K562 (cell line): ENCODE data around the gene WFIKKN1. TPM values are rescaled to one million over a fixed set of nuclear protein-coding genes. Genes with fewer than 3 reads are reported as not detected.

ENCODE experiments used
- ATAC-seq: fragments of 200-7000 bp; cut with Tn5 transposase; 3 replicates; pipeline ENCODE4 v1.9.1; 2020; ENCODE audit warnings: moderate library complexity
- BruUV-seq: library from RNA; stranded (reverse); fragments of 400-500 nt; replicated peaks from 2 replicates; lab custom pipeline; 2021; lab: Mats Ljungman, UMichigan
- CTCF ChIA-PET: fragments of 300-600 bp; formaldehyde crosslinking; extraction: SDS; loops from one replicate; lab custom pipeline; 2021; ENCODE audit warnings: low intra/inter-chr PET ratio; lab: Yijun Ruan, JAX
- POLR2A ChIA-PET: fragments of 300-600, 350-650 bp; sonication (Branson Sonifier 250); formaldehyde crosslinking; extraction: SDS; loops from one replicate; lab custom pipeline; 2021; ENCODE audit warnings: antibody characterized with exemption, inconsistent platforms; lab: Yijun Ruan, JAX
- DNase-seq, 4 experiments: peaks; one replicate each; pipeline versions ENCODE4 v3.0.0 to v3.0.0-alpha.2; 2011 to 2018; ENCODE audit warnings: low spot score in 3 of 4, mixed read lengths in 3 of 4; ENCODE audit errors: extremely low read depth in 1 of 4
- FAIRE-seq: peaks from 2 replicates; lab custom pipeline; 2011; peaks lifted over from hg19 to GRCh38; lab: Jason Lieb, UNC
- H2AFZ ChIP-seq: 2 replicates; pipeline ENCODE4 v1.6.0; 2011; ENCODE audit warnings: low read depth, low read length, control low read depth, inconsistent platforms
- H3K27ac ChIP-seq: fragments of 200-600 bp; 3 replicates; pipeline ENCODE4 v1.8.0; 2011; ENCODE audit warnings: low read depth, mild to moderate bottlenecking, control low read depth, inconsistent platforms, low read length, moderate library complexity, mixed read lengths; ENCODE audit errors: extremely low read depth
- H3K27me3 ChIP-seq, 2 experiments: fragments of 300-600 bp in 1 of 2; 2 replicates in 1 of 2; 3 replicates in 1 of 2; pipeline versions ENCODE4 v1.6.0 to v1.8.0; 2011; ENCODE audit warnings: inconsistent platforms in 2 of 2, low read length in 2 of 2, mild to moderate bottlenecking in 1 of 2, mixed read lengths in 1 of 2, moderate library complexity in 1 of 2; ENCODE audit not compliant: control insufficient read depth in 2 of 2, insufficient read depth in 2 of 2
- H3K36me3 ChIP-seq: fragments of 300-600 bp; 3 replicates; pipeline ENCODE4 v1.8.0; 2011; ENCODE audit warnings: mild to moderate bottlenecking, low read length, inconsistent platforms; ENCODE audit not compliant: control insufficient read depth, insufficient read depth
- H3K4me1 ChIP-seq, 2 experiments: fragments of 200-600 bp in 1 of 2; replicated peaks in 1 of 2; 2 replicates in 1 of 2; 3 replicates in 1 of 2; pipeline versions ENCODE4 v1.5.1 to v1.8.0; 2011; ENCODE audit warnings: inconsistent platforms in 2 of 2, low read length in 2 of 2, mild to moderate bottlenecking in 1 of 2, mixed read lengths in 1 of 2, moderate library complexity in 1 of 2; ENCODE audit not compliant: control insufficient read depth in 2 of 2, insufficient read depth in 2 of 2
- H3K4me2 ChIP-seq: 2 replicates; pipeline ENCODE4 v1.6.1; 2011; ENCODE audit warnings: low read length, control low read depth, inconsistent platforms, mixed read lengths; ENCODE audit not compliant: insufficient read depth
- H3K4me3 ChIP-seq: fragments of 200-600 bp; sonication (generic), shearing (Covaris generic); 2 replicates; pipeline ENCODE4 v1.5.1; 2016; ENCODE audit warnings: control low read depth, inconsistent platforms
- H3K79me2 ChIP-seq: fragments of 200-600 bp; 3 replicates; pipeline ENCODE4 v1.8.0; 2011; ENCODE audit warnings: low read length, inconsistent platforms; ENCODE audit not compliant: control insufficient read depth, insufficient read depth
- H3K9ac ChIP-seq, 2 experiments: 2 replicates each; pipeline versions ENCODE4 v1.6.0 to v1.6.1; 2011; ENCODE audit warnings: low read depth in 2 of 2, low read length in 2 of 2, control low read depth in 1 of 2, inconsistent platforms in 1 of 2, mild to moderate bottlenecking in 1 of 2, mixed read lengths in 1 of 2; ENCODE audit not compliant: insufficient read depth in 1 of 2
- H3K9me1 ChIP-seq: one replicate; pipeline ENCODE4 v1.6.0; 2011; ENCODE audit warnings: inconsistent platforms, mild to moderate bottlenecking, low read length, moderate library complexity; ENCODE audit not compliant: control insufficient read depth, insufficient read depth
- H3K9me3 ChIP-seq: replicated peaks from 2 replicates; pipeline ENCODE4 v1.5.1; 2011; ENCODE audit warnings: low read depth, low read length, inconsistent platforms; ENCODE audit not compliant: control insufficient read depth, insufficient read depth
- H4K20me1 ChIP-seq: replicated peaks from 2 replicates; pipeline ENCODE4 v1.6.1; 2011; ENCODE audit warnings: low read length, inconsistent platforms, mixed read lengths; ENCODE audit not compliant: control insufficient read depth, insufficient read depth
- ARNT ChIP-seq, 2 experiments: fragments of 450-650 bp; IDR thresholded peaks; 2 replicates each; pipeline ENCODE4 v1.6.1; 2016; ENCODE audit warnings: mild to moderate bottlenecking in 1 of 2
- CSDE1 ChIP-seq, 2 experiments: fragments of 450-650 bp; IDR thresholded peaks; 2 replicates each; pipeline ENCODE4 v1.6.1; 2016; ENCODE audit warnings: mild to moderate bottlenecking in 1 of 2
- FIP1L1 ChIP-seq: fragments of 200-400 bp; formaldehyde crosslinking; IDR thresholded peaks from 2 replicates; pipeline ENCODE4 v1.6.1; 2018; ENCODE audit warnings: mild to moderate bottlenecking, low read depth, low read length; ENCODE audit not compliant: poor library complexity, severe bottlenecking
- GATA2 ChIP-seq: sonication (generic); formaldehyde crosslinking; IDR thresholded peaks from 2 replicates; pipeline ENCODE4 v1.4.0; 2020; ENCODE audit warnings: mild to moderate bottlenecking, missing genetic modification reagents
- KAT7 ChIP-seq: sonication (generic); formaldehyde crosslinking; IDR thresholded peaks from 2 replicates; pipeline ENCODE4 v1.8.0; 2022; ENCODE audit warnings: missing genetic modification reagents, mild to moderate bottlenecking, borderline replicate concordance
- KDM1A ChIP-seq, 2 experiments: fragments of 450-650 bp; IDR thresholded peaks; 2 replicates each; pipeline ENCODE4 v1.6.1; 2016; ENCODE audit warnings: mild to moderate bottlenecking in 2 of 2
- KDM5B ChIP-seq: fragments of 200-600 bp; sonication (generic); IDR thresholded peaks from 2 replicates; pipeline ENCODE4 v1.6.1; 2012; ENCODE audit warnings: low read depth, mild to moderate bottlenecking, moderate library complexity, low read length, control low read depth, inconsistent platforms; ENCODE audit not compliant: insufficient replicate concordance
- NFRKB ChIP-seq: fragments of 450-650 bp; IDR thresholded peaks from 2 replicates; pipeline ENCODE4 v1.6.1; 2016; ENCODE audit warnings: low read depth
- NONO ChIP-seq, 2 experiments: fragments of 200-400 bp in 1 of 2; fragments of 450-650 bp in 1 of 2; formaldehyde crosslinking in 1 of 2; IDR thresholded peaks; 2 replicates each; pipeline ENCODE4 v1.6.1; 2017; ENCODE audit warnings: low read depth in 2 of 2, mild to moderate bottlenecking in 2 of 2, moderate library complexity in 2 of 2, low read length in 1 of 2
- PREB ChIP-seq: sonication (generic); formaldehyde crosslinking; IDR thresholded peaks from 2 replicates; pipeline ENCODE4 v1.8.1; 2023; ENCODE audit warnings: mild to moderate bottlenecking, missing genetic modification reagents
- PTBP1 ChIP-seq: fragments of 200-400 bp; formaldehyde crosslinking; IDR thresholded peaks from 2 replicates; pipeline ENCODE4 v1.6.1; 2017; ENCODE audit warnings: low read depth, low read length
- RBM14 ChIP-seq: fragments of 200-400 bp; formaldehyde crosslinking; IDR thresholded peaks from 2 replicates; pipeline ENCODE4 v1.6.1; 2018; ENCODE audit warnings: low read depth, mild to moderate bottlenecking, low read length, moderate library complexity, borderline replicate concordance; ENCODE audit not compliant: insufficient read depth
- SRSF7 ChIP-seq: fragments of 200-400 bp; formaldehyde crosslinking; optimal IDR thresholded peaks from 2 replicates; pipeline ENCODE3; 2017; ENCODE audit warnings: mild to moderate bottlenecking, low read depth, low read length
- TSC22D4 ChIP-seq: fragments of 450-650 bp; IDR thresholded peaks from 2 replicates; pipeline ENCODE4 v1.6.1; 2016; ENCODE audit warnings: missing genetic modification characterization, missing biosample characterization, control low read depth
- ZC3H8 ChIP-seq: fragments of 450-650 bp; IDR thresholded peaks from 2 replicates; pipeline ENCODE4 v1.6.1; 2017
- WGBS: fragments of 100-300 bp; shearing (Covaris generic); methylation state at CpG from one replicate; pipeline ENCODE4 v1.1.6; 2016; ENCODE audit warnings: low coverage, mixed read lengths; ENCODE audit not compliant: insufficient coverage; ENCODE audit errors: missing lambda C conversion rate; 5-methylcytosine and 5-hydroxymethylcytosine counted together
- in situ Hi-C: fragments of 300-500 bp; cut with MboI; formaldehyde crosslinking; loops from 4 replicates; pipeline ENCODE4 v1.15.0; 2018; ENCODE audit warnings: inconsistent platforms, mixed read lengths
- intact Hi-C: fragments of 100-400 bp; cut with micrococcal nuclease; formaldehyde crosslinking; loops from 2 replicates; pipeline ENCODE4 v1.14.2; 2022
- polyA plus RNA-seq, 8 experiments: library from polyadenylated mRNA; depleted of rRNA in 4 of 8; stranded (reverse) in 5 of 8; unstranded in 3 of 8; fragments of >200 nt; fragmentation: Nextera tagmentation in 2 of 8; fragmentation: Illumina TruSeq in 1 of 8; extraction: Ambion mirVana in 2 of 8; extraction: Trizol in 1 of 8; gene quantifications; 2 replicates each; pipeline versions ENCODE4 v1.2.1 to v1.2.3, GENCODE V29; 2011 to 2014; ENCODE audit warnings: inconsistent platforms in 1 of 8, missing spikeins in 1 of 8
- total RNA-seq, 7 experiments: library from RNA; depleted of rRNA in 6 of 7; stranded (reverse); fragments of >200 nt in 6 of 7; fragmentation: Illumina TruSeq in 2 of 7; extraction: Trizol in 2 of 7; gene quantifications; 2 replicates each; pipeline versions ENCODE4 v1.2.1 to v1.2.3, GENCODE V29; 2011 to 2021; ENCODE audit warnings: low replicate concordance in 1 of 7
- TF ChIP-seq, protein P1 (sequence below): sonication (generic); formaldehyde crosslinking; IDR thresholded peaks from 2 replicates; pipeline ENCODE4 v1.8.0; 2022; ENCODE audit warnings: mild to moderate bottlenecking, missing genetic modification reagents

The WFIKKN1 gene
- total and polyA plus RNA-seq, 9 of the 15 experiments (the other 6 are each of a cell fraction or from before 2014, with no cell fraction given): 0.14 to 1.1 (median 0.50) TPM; not detected in 4

DNA sequence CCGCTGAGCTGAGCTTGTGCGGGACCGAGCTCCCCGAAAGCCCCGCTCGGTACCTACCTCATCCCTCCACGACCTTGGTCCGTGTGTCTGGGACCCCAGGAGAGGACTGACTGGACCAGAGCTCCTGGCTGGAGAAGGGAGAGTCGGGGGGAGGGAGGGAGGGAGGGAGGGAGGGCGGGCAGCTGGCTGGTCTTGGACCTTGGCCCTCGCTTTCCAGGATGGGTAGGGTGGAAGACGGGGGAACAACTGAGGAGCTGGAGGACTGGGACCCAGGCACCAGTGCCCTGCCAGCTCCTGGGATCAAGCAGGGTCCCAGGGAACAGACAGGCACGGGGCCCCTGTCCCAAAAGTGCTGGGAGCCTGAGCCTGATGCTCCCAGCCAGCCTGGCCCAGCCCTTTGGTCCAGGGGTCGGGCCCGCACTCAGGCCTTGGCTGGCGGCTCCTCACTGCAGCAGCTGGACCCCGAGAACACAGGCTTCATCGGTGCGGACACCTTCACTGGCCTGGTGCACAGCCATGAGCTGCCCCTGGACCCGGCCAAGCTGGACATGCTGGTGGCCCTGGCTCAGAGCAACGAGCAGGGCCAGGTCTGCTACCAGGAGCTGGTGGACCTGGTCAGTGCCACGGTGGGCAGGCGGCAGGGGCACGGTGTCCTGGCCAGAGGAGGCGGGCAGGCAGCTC lies 45.2 kb downstream of the WFIKKN1 start:
- Histone ChIP-seq H3K27ac (peak overlapping the region; percentile 72; the same call in 2 of the 3 replicates), H3K4me1 (peaks cover 22 to 96% of the 10 kb centered on the region in 2 experiments), H3K9me1 (no peaks in the 10 kb centered on the region), H3K27me3 (no peaks in the 10 kb centered on the region), H3K9ac (peak overlapping the region; percentile 32 to 93; a peak in 3 of 4 replicates), H3K36me3 (peaks cover 43% of the 10 kb centered on the region), H3K4me2 (peak overlapping the region; percentile 79), H2AFZ (peak overlapping the region; percentile 65), H3K79me2 (peaks cover 14% of the 10 kb centered on the region), H4K20me1 (peaks cover 8% of the 10 kb centered on the region; the same call in 1 of the 2 replicates), H3K4me3 (peak overlapping the region; percentile 52), H3K9me3 (no peaks in the 10 kb centered on the region)
- TF ChIP-seq KDM5B: no peak
- no peak for TF ChIP-seq KDM1A (IDR thresholded peaks at IDR 0.05)
- TF ChIP-seq NFRKB: no peak
- TF ChIP-seq NONO (IDR thresholded peaks at IDR 0.05; ENCODE audit: low read depth in 2 of 2, low read length in 1 of 2): no peak
- no peak for TF ChIP-seq GATA2
- peak; percentile 71 for TF ChIP-seq FIP1L1
- TF ChIP-seq ARNT (IDR thresholded peaks at IDR 0.05): no peak
- no peak for TF ChIP-seq PREB (CRISPR knock-in tag)
- TF ChIP-seq TSC22D4 (tag): no peak
- no peak for TF ChIP-seq CSDE1 (IDR thresholded peaks at IDR 0.05)
- no peak for TF ChIP-seq PTBP1
- TF ChIP-seq RBM14: 0 out of 2 replicates have a peak, but pooled peaks have one; percentile 47
- 0 out of 2 replicates have a peak, but pooled peaks have one; percentile 6 for TF ChIP-seq KAT7
- TF ChIP-seq, protein P1, sequence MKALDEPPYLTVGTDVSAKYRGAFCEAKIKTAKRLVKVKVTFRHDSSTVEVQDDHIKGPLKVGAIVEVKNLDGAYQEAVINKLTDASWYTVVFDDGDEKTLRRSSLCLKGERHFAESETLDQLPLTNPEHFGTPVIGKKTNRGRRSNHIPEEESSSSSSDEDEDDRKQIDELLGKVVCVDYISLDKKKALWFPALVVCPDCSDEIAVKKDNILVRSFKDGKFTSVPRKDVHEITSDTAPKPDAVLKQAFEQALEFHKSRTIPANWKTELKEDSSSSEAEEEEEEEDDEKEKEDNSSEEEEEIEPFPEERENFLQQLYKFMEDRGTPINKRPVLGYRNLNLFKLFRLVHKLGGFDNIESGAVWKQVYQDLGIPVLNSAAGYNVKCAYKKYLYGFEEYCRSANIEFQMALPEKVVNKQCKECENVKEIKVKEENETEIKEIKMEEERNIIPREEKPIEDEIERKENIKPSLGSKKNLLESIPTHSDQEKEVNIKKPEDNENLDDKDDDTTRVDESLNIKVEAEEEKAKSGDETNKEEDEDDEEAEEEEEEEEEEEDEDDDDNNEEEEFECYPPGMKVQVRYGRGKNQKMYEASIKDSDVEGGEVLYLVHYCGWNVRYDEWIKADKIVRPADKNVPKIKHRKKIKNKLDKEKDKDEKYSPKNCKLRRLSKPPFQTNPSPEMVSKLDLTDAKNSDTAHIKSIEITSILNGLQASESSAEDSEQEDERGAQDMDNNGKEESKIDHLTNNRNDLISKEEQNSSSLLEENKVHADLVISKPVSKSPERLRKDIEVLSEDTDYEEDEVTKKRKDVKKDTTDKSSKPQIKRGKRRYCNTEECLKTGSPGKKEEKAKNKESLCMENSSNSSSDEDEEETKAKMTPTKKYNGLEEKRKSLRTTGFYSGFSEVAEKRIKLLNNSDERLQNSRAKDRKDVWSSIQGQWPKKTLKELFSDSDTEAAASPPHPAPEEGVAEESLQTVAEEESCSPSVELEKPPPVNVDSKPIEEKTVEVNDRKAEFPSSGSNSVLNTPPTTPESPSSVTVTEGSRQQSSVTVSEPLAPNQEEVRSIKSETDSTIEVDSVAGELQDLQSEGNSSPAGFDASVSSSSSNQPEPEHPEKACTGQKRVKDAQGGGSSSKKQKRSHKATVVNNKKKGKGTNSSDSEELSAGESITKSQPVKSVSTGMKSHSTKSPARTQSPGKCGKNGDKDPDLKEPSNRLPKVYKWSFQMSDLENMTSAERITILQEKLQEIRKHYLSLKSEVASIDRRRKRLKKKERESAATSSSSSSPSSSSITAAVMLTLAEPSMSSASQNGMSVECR (CRISPR knock-in tag): 0 out of 2 replicates have a peak, but pooled peaks have one; percentile 10
- no peak for TF ChIP-seq ZC3H8
- no peak for TF ChIP-seq SRSF7
- ATAC-seq: no peak
- in situ Hi-C loops: loop anchor here (10.0 kb wide), 1 partner anchor 281 kb away; the partner anchor contains the start of gene NME4
- CTCF ChIA-PET: no interaction called here
- intact Hi-C loops: loop anchor here (5.0 kb wide), 1 partner anchor 39 kb away; the partner anchor contains the start of gene METTL26
- FAIRE-seq: no peak
- no peak for DNase-seq
- BruUV-seq: no TSS peak
- POLR2A ChIA-PET: interaction anchor here (0.7 to 1.7 kb wide), 6 partner anchors 8 to 280 kb away, joined by 3 to 6 read pairs (median 4); partner anchors contain the start of gene JMJD8
- 47% methylated on average over 17 of the region's 25 CpGs for WGBS
